Keratinocyte (primary cell): ENCODE data around the gene PRLR. TPM values are rescaled to one million over a fixed set of nuclear protein-coding genes. Genes with fewer than 3 reads are reported as not detected.

Source experiments
- DNase-seq: peaks from one replicate; pipeline ENCODE4 v3.0.0-alpha.2; 2011; ENCODE audit warnings: low read depth, missing footprints, low spot score
- FAIRE-seq: peaks from 2 replicates; lab custom pipeline; 2011; peaks lifted over from hg19 to GRCh38; lab: Jason Lieb, UNC
- H2AFZ ChIP-seq: 2 replicates; pipeline ENCODE4 v1.6.0; 2012; ENCODE audit warnings: low read length, control low read depth, inconsistent platforms; ENCODE audit not compliant: control insufficient read depth
- H3K27ac ChIP-seq: 2 replicates; pipeline ENCODE4 v1.5.1; 2011; ENCODE audit warnings: low read length; ENCODE audit not compliant: control insufficient read depth, insufficient read depth
- H3K27me3 ChIP-seq: 3 replicates; pipeline ENCODE4 v1.6.0; 2011; ENCODE audit warnings: low read length; ENCODE audit not compliant: control insufficient read depth, insufficient read depth; ENCODE audit errors: extremely low read depth
- H3K36me3 ChIP-seq, 2 experiments: 2 replicates in 1 of 2; 3 replicates in 1 of 2; pipeline ENCODE4 v1.5.1; 2011; ENCODE audit warnings: low read length in 2 of 2, mild to moderate bottlenecking in 1 of 2; ENCODE audit not compliant: control insufficient read depth in 2 of 2, insufficient read depth in 2 of 2; ENCODE audit errors: extremely low read depth in 1 of 2
- H3K4me1 ChIP-seq: 3 replicates; pipeline ENCODE4 v1.5.1; 2011; ENCODE audit warnings: low read length; ENCODE audit not compliant: control insufficient read depth, insufficient read depth; ENCODE audit errors: extremely low read depth
- H3K4me2 ChIP-seq: 3 replicates; pipeline ENCODE4 v1.6.0; 2011; ENCODE audit warnings: low read depth, low read length; ENCODE audit not compliant: control insufficient read depth, insufficient read depth; ENCODE audit errors: extremely low read depth
- H3K4me3 ChIP-seq, 3 experiments: fragments of 200-600 bp in 1 of 3; sonication (generic) in 1 of 3; 2 replicates in 2 of 3; 3 replicates in 1 of 3; pipeline ENCODE4 v1.5.1; 2011 to 2016; ENCODE audit warnings: low read length in 3 of 3, mild to moderate bottlenecking in 3 of 3, control low read depth in 2 of 3, inconsistent platforms in 1 of 3, low read depth in 1 of 3, mixed read lengths in 1 of 3, mixed run types in 1 of 3, moderate library complexity in 1 of 3; ENCODE audit not compliant: control insufficient read depth in 2 of 3, insufficient read depth in 2 of 3; ENCODE audit errors: extremely low read depth in 1 of 3
- H3K79me2 ChIP-seq: 2 replicates; pipeline ENCODE4 v1.6.0; 2012; ENCODE audit warnings: low read length; ENCODE audit not compliant: control insufficient read depth, insufficient read depth
- H3K9ac ChIP-seq: 3 replicates; pipeline ENCODE4 v1.6.0; 2011; ENCODE audit warnings: low read length; ENCODE audit not compliant: control insufficient read depth, insufficient read depth; ENCODE audit errors: extremely low read depth
- H3K9me1 ChIP-seq: 3 replicates; pipeline ENCODE4 v1.6.0; 2011; ENCODE audit warnings: low read length; ENCODE audit not compliant: control insufficient read depth, insufficient read depth; ENCODE audit errors: extremely low read depth
- H3K9me3 ChIP-seq: 2 replicates; pipeline ENCODE4 v1.5.1; 2012; ENCODE audit warnings: low read depth, low read length; ENCODE audit not compliant: control insufficient read depth
- H4K20me1 ChIP-seq: 3 replicates; pipeline ENCODE4 v1.6.0; 2011; ENCODE audit warnings: low read length; ENCODE audit not compliant: control insufficient read depth, insufficient read depth; ENCODE audit errors: extremely low read depth
- EZH2 ChIP-seq: IDR thresholded peaks from one replicate; pipeline ENCODE4 v1.6.1; 2012; ENCODE audit warnings: inconsistent platforms, mild to moderate bottlenecking, low read length, moderate library complexity
- dilution Hi-C: fragments of 300-500 bp; cut with MboI; formaldehyde crosslinking; loops from one replicate; pipeline ENCODE4 v1.7.0; 2020; ENCODE audit warnings: low sequenced_read_pairs; ENCODE audit not compliant: extremely low pct_ligation_motif_present
- polyA plus RNA-seq, 5 experiments: library from polyadenylated mRNA; depleted of rRNA in 3 of 5; stranded (reverse) in 3 of 5; stranded (forward) in 1 of 5; unstranded in 1 of 5; fragments of >200 nt; gene quantifications; 1 replicate in 1 of 5; 2 replicates in 3 of 5; 3 replicates in 1 of 5; pipeline versions ENCODE4 v1.2.1 to v1.2.3, GENCODE V29; 2011 to 2012; ENCODE audit warnings: missing spikeins in 2 of 5, low read depth in 1 of 5, low replicate concordance in 1 of 5
- TF ChIP-seq, protein P1 (sequence below), 3 experiments: IDR thresholded peaks in 1 of 3; conservative IDR thresholded peaks in 1 of 3; optimal IDR thresholded peaks in 1 of 3; 2 replicates in 2 of 3; 3 replicates in 1 of 3; pipeline versions ENCODE3 to v1.5.1; 2011; ENCODE audit warnings: low read length in 3 of 3, mild to moderate bottlenecking in 3 of 3, moderate library complexity in 2 of 3, control low read depth in 1 of 3, inconsistent platforms in 1 of 3; ENCODE audit not compliant: insufficient read depth in 2 of 3; ENCODE audit errors: extremely low read depth in 1 of 3

Gene PRLR
- polyA plus RNA-seq, 1 donor (not counting 4 experiments of a cell fraction or from before 2014, with no cell fraction given): 0.04 TPM

GRCh38 chr5:35233121-35233520, 2.8 kb upstream of the PRLR start:
- H3K4me2 ChIP-seq: no peak overlapping the region
- peaks cover 10% of the 10 kb centered on the region for H3K4me1 ChIP-seq
- DNase-seq (no peak), FAIRE-seq (no peak)
- H3K27ac ChIP-seq: no peak overlapping the region
- dilution Hi-C loops: no loop called here
- no peaks in the 10 kb centered on the region for H3K79me2 ChIP-seq
- no peak overlapping the region for H3K9ac ChIP-seq
- H3K9me1 ChIP-seq: no peaks in the 10 kb centered on the region
- no peaks in the 10 kb centered on the region for H3K9me3 ChIP-seq
- no peaks in the 10 kb centered on the region for H3K36me3 ChIP-seq
- no peak for TF ChIP-seq EZH2
- TF ChIP-seq, protein P1, sequence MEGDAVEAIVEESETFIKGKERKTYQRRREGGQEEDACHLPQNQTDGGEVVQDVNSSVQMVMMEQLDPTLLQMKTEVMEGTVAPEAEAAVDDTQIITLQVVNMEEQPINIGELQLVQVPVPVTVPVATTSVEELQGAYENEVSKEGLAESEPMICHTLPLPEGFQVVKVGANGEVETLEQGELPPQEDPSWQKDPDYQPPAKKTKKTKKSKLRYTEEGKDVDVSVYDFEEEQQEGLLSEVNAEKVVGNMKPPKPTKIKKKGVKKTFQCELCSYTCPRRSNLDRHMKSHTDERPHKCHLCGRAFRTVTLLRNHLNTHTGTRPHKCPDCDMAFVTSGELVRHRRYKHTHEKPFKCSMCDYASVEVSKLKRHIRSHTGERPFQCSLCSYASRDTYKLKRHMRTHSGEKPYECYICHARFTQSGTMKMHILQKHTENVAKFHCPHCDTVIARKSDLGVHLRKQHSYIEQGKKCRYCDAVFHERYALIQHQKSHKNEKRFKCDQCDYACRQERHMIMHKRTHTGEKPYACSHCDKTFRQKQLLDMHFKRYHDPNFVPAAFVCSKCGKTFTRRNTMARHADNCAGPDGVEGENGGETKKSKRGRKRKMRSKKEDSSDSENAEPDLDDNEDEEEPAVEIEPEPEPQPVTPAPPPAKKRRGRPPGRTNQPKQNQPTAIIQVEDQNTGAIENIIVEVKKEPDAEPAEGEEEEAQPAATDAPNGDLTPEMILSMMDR (optimal IDR thresholded peaks at IDR 0.05 in 1 of 3, IDR thresholded peaks at IDR 0.05 in 1 of 3, conservative IDR thresholded peaks at IDR 0.05 in 1 of 3; ENCODE audit: extremely low read depth in 1 of 3, insufficient read depth in 2 of 3, low read length in 3 of 3): no peak
- H4K20me1 ChIP-seq: no peaks in the 10 kb centered on the region
- no peak overlapping the region for H2AFZ ChIP-seq
- H3K27me3 ChIP-seq: peaks cover 23% of the 10 kb centered on the region
- H3K4me3 ChIP-seq: no peak overlapping the region

GRCh38 chr5:35232124-35232523, 1.8 kb upstream of the PRLR start:
- Histone ChIP-seq H3K4me3 (no peak overlapping the region), H3K4me1 (peaks cover 10% of the 10 kb centered on the region), H3K4me2 (no peak overlapping the region), H3K27ac (no peak overlapping the region), H3K36me3 (no peaks in the 10 kb centered on the region), H3K9me3 (no peaks in the 10 kb centered on the region), H3K9me1 (no peaks in the 10 kb centered on the region), H3K9ac (no peak overlapping the region), H3K27me3 (peaks cover 25% of the 10 kb centered on the region), H4K20me1 (no peaks in the 10 kb centered on the region), H3K79me2 (no peaks in the 10 kb centered on the region), H2AFZ (no peak overlapping the region)
- DNase-seq (no peak), FAIRE-seq (no peak)
- TF ChIP-seq EZH2: peak; percentile 33
- TF ChIP-seq, protein P1 (optimal IDR thresholded peaks at IDR 0.05 in 1 of 3, IDR thresholded peaks at IDR 0.05 in 1 of 3, conservative IDR thresholded peaks at IDR 0.05 in 1 of 3; ENCODE audit: extremely low read depth in 1 of 3, insufficient read depth in 2 of 3, low read length in 3 of 3): no peak
- dilution Hi-C loops: no loop called here
